ENCODE data around the gene CHST9.
A peak's percentile ranks its signal among the peaks of the same experiment; 100 is the strongest.

Gene CHST9

DNA sequence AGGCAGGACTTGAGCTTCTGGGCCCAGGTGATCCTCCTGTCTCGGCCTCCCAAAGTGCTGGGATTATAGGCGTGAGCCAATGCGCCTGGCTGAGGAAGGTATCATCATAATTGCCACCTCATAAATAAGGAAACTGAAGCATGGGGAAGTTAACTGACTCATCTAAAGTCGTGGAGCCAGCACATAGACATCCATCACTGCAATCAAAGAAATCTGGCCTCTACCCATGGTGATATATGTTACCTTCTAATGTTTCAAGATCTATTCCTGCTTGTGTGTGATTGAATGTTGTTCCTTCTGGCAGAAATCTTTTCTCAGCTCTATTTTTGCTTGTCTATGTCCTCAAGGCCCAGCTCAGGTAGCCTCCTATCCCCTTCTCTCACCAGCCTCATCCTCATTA lies 214.5 kb downstream of the CHST9 start:
- no peak overlapping the region for H3K9ac ChIP-seq (ENCODE audit: low read depth, low read length)
- no peaks in the 10 kb centered on the region for H3K36me3 ChIP-seq (ENCODE audit: insufficient read depth, low read length)
- H3K4me1 ChIP-seq (ENCODE audit: insufficient read depth, low read length), result no peaks in the 10 kb centered on the region
- no peak for ATAC-seq (ENCODE audit: insufficient read depth, low read depth)
- no peak overlapping the region for H3K4me2 ChIP-seq (ENCODE audit: insufficient read depth, low read length)
- no peak overlapping the region for H2AFZ ChIP-seq (ENCODE audit: low read depth, low read length)
- H3K27ac ChIP-seq (ENCODE audit: low read length), result no peak overlapping the region
- TF ChIP-seq EZH2 (IDR thresholded peaks at IDR 0.05; ENCODE audit: borderline replicate concordance, low read depth, low read length, severe bottlenecking), result no peak
- TF ChIP-seq CTCF (IDR thresholded peaks at IDR 0.05; ENCODE audit: borderline replicate concordance, extremely low read depth, low read length, poor library complexity, severe bottlenecking), result no peak
- H4K20me1 ChIP-seq (ENCODE audit: insufficient read depth, low read length), result no peaks in the 10 kb centered on the region
- H3K9me3 ChIP-seq (ENCODE audit: insufficient read depth, low read length, severe bottlenecking), result no peaks in the 10 kb centered on the region
- no peaks in the 10 kb centered on the region for H3K79me2 ChIP-seq (ENCODE audit: insufficient read depth, low read length)
- no peaks in the 10 kb centered on the region for H3K27me3 ChIP-seq (ENCODE audit: insufficient read depth, low read length, poor library complexity)
- no peak for DNase-seq
- H3K4me3 ChIP-seq (ENCODE audit: low read depth in 1 of 2, low read length in 2 of 2), result no peak overlapping the region

GRCh38 chr18:26965206-26965605 lies 219.9 kb downstream of the CHST9 start:
- Histone ChIP-seq H3K9ac (ENCODE audit: low read depth, low read length) (no peak overlapping the region), H3K9me3 (ENCODE audit: insufficient read depth, low read length, severe bottlenecking) (no peaks in the 10 kb centered on the region), H2AFZ (ENCODE audit: low read depth, low read length) (no peak overlapping the region), H3K79me2 (ENCODE audit: insufficient read depth, low read length) (no peaks in the 10 kb centered on the region), H3K4me2 (ENCODE audit: insufficient read depth, low read length) (no peak overlapping the region), H3K36me3 (ENCODE audit: insufficient read depth, low read length) (no peaks in the 10 kb centered on the region), H3K4me1 (ENCODE audit: insufficient read depth, low read length) (no peaks in the 10 kb centered on the region; the same call in 1 of the 2 replicates), H3K4me3 (ENCODE audit: low read depth in 1 of 2, low read length in 2 of 2) (no peak overlapping the region), H3K27ac (ENCODE audit: low read length) (no peak overlapping the region), H3K27me3 (ENCODE audit: insufficient read depth, low read length, poor library complexity) (no peaks in the 10 kb centered on the region), H4K20me1 (ENCODE audit: insufficient read depth, low read length) (no peaks in the 10 kb centered on the region)
- ATAC-seq (ENCODE audit: insufficient read depth, low read depth) (no peak), DNase-seq (no peak)
- no peak for TF ChIP-seq EZH2 (IDR thresholded peaks at IDR 0.05; ENCODE audit: borderline replicate concordance, low read depth, low read length, severe bottlenecking)
- no peak for TF ChIP-seq CTCF (IDR thresholded peaks at IDR 0.05; ENCODE audit: borderline replicate concordance, extremely low read depth, low read length, poor library complexity, severe bottlenecking)

DNA sequence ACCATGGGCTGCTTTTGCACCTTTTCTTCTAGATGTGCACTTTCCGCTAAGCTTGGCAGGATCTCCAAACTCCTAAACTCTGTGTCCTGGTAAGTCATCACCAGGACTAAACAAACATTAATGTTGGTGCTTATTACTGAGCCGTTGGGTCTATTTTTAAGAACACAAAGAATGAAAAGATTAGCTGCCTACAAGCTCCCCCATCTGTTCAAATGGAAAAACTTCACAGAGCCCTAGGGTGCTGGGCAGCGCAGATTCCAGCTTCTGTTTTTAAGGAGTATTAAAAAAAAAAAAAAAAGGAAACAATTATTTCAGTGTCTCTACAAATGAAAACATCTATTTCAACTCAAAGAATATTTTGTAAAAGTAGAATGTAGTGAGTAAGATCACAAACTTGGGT lies 221.8 kb downstream of the CHST9 start:
- H3K9ac ChIP-seq (ENCODE audit: low read depth, low read length), result no peak overlapping the region
- H2AFZ ChIP-seq (ENCODE audit: low read depth, low read length), result no peak overlapping the region
- no peaks in the 10 kb centered on the region; the same call in 1 of the 2 replicates for H3K4me1 ChIP-seq (ENCODE audit: insufficient read depth, low read length)
- no peak for DNase-seq
- H3K4me3 ChIP-seq (ENCODE audit: low read depth in 1 of 2, low read length in 2 of 2), result no peak overlapping the region
- H3K4me2 ChIP-seq (ENCODE audit: insufficient read depth, low read length), result no peak overlapping the region
- ATAC-seq (ENCODE audit: insufficient read depth, low read depth), result peak; percentile 68; the same call in 2 of the 3 replicates
- no peaks in the 10 kb centered on the region for H4K20me1 ChIP-seq (ENCODE audit: insufficient read depth, low read length)
- no peaks in the 10 kb centered on the region for H3K9me3 ChIP-seq (ENCODE audit: insufficient read depth, low read length, severe bottlenecking)
- no peaks in the 10 kb centered on the region for H3K79me2 ChIP-seq (ENCODE audit: insufficient read depth, low read length)
- TF ChIP-seq CTCF (IDR thresholded peaks at IDR 0.05; ENCODE audit: borderline replicate concordance, extremely low read depth, low read length, poor library complexity, severe bottlenecking) (peak; percentile 38), EZH2 (IDR thresholded peaks at IDR 0.05; ENCODE audit: borderline replicate concordance, low read depth, low read length, severe bottlenecking) (no peak)
- no peaks in the 10 kb centered on the region for H3K27me3 ChIP-seq (ENCODE audit: insufficient read depth, low read length, poor library complexity)
- H3K36me3 ChIP-seq (ENCODE audit: insufficient read depth, low read length), result no peaks in the 10 kb centered on the region
- H3K27ac ChIP-seq (ENCODE audit: low read length), result no peak overlapping the region

DNA sequence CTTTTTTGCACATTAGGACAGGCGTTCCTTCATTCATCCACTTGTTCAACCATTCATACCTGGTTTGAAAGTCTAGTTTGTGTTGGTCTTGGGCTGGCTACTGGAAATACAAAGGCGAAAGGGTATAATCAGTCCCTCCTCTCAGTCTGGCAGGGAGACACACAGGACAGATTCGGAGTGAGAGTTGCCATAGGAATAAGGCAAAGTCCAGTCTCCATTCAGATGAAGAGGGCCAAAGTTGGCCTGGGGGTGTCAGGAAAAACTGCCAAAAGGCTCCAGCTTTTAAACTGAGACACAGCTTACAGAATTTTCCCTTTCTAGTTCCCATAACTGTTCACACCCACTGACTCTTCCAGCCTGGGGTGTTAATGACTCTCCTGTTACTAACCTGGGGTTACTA lies 223.3 kb downstream of the CHST9 start:
- Histone ChIP-seq H2AFZ (ENCODE audit: low read depth, low read length) (no peak overlapping the region), H3K4me1 (ENCODE audit: insufficient read depth, low read length) (peaks cover 2% of the 10 kb centered on the region; the same call in 1 of the 2 replicates), H3K36me3 (ENCODE audit: insufficient read depth, low read length) (no peaks in the 10 kb centered on the region), H3K79me2 (ENCODE audit: insufficient read depth, low read length) (no peaks in the 10 kb centered on the region), H3K4me2 (ENCODE audit: insufficient read depth, low read length) (no peak overlapping the region), H3K27ac (ENCODE audit: low read length) (no peak overlapping the region), H3K9ac (ENCODE audit: low read depth, low read length) (no peak overlapping the region), H4K20me1 (ENCODE audit: insufficient read depth, low read length) (no peaks in the 10 kb centered on the region), H3K9me3 (ENCODE audit: insufficient read depth, low read length, severe bottlenecking) (no peaks in the 10 kb centered on the region), H3K4me3 (ENCODE audit: low read depth in 1 of 2, low read length in 2 of 2) (no peak overlapping the region), H3K27me3 (ENCODE audit: insufficient read depth, low read length, poor library complexity) (no peaks in the 10 kb centered on the region)
- no peak for ATAC-seq (ENCODE audit: insufficient read depth, low read depth)
- DNase-seq, result no peak
- TF ChIP-seq EZH2 (IDR thresholded peaks at IDR 0.05; ENCODE audit: borderline replicate concordance, low read depth, low read length, severe bottlenecking) (no peak), CTCF (IDR thresholded peaks at IDR 0.05; ENCODE audit: borderline replicate concordance, extremely low read depth, low read length, poor library complexity, severe bottlenecking) (no peak)

Data from DND-41 (cell line).